HG03378 (cell line): ENCODE data around the gene DOCK1.

Experiments used
- ATAC-seq: cut with Tn5 transposase; IDR thresholded peaks from one replicate; pipeline ENCODE4 v1.9.1; 2021; ENCODE audit warnings: mild to moderate bottlenecking, moderate library complexity; ENCODE audit not compliant: unreplicated experiment

Gene DOCK1

DNA sequence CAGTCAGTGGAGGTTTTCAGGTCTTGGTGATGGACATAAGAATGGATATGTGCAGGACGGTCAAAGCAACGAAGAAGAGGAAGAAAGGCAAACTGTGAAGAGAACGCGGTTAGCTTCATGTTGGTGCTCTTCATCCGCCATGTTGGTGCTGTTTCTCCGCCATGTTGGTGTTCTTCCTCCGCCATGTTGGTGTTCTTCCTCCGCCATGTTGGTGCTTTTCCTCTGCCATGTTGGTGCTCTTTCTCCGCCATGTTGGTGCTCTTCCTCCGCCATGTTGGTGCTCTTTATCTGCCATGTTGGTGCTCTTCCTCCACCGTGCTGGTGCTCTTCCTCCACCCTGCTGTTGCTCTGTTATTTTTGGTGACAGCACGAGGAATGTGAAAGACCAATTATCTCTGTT, 95.4 kb downstream of the DOCK1 start:
- ATAC-seq: no peak

DNA sequence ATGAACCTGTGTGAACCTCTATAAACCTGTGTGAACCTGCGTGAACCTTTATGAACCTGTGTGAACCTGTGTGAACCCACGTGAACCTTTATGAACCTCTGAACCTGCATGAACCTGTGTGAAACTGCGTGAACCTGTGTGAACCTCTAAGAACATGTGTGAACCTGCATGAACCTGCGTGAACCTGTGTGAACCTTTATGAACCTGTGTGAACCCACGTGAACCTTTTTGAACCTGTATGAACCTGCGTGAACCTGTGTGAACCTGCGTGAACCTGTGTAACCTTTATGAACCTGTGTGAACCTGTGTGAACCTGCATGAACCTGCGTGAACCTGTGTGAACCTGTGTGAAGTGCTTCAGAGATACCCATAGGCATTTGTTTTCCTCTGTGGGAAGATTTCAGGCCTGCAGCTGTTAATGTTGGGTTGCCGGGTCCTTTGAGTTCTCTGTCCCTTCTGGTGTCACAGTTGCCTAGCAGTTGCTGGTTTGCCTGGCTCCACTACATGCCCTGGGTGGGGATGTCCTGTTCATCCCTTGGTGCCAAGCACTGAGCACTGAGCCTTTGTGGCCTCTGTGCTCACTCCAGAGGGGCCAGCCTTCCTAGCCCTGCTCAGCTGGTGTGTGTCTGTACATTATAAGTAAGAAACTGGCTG, 97.9 kb downstream of the DOCK1 start:
- ATAC-seq: no peak

DNA sequence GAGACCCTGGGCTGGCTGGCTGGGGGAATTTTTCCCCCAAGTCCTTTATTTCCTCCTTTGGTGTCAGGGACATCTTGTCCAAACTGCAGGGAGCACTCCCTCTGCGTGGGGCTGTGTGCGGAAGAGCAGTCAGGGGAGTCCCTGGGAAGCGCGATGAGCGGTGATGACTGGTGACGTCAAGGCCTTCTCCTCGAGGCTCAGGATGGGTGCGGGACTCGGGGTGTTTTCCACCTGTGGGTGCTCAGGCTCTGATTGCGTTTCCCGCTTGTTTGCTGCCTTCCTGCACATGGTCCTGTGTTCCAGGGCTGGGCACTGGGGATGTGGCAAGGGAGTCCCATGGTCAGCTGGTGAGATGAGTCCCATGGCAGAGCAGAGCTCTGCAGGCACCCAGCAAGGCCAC, 101.2 kb downstream of the DOCK1 start:
- ATAC-seq: no peak

DNA sequence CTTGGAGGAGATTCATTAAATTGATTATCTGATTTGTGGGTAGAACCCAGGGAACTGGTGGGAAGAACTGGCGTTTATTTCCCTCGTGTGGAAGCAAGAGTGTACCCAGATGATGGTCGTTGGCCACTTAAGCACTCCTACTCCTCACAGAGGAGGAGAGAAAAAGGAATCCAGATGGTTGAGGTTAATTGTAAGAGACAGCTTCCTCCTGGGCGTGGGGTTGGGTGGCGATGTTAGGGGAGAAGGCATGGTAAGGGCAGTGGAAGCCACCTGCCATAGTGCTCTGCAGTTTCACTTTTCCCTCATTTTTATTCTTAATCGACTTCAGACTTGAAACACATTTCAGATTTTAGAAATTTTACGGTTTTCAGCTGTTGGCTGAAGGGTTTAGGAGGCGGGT, 104.1 kb downstream of the DOCK1 start:
- no peak for ATAC-seq

GRCh38 chr10:127011174-127011573, 105.9 kb downstream of the DOCK1 start:
- ATAC-seq: no peak

GRCh38 chr10:127012071-127012768, 107.0 kb downstream of the DOCK1 start:
- ATAC-seq: no peak

DNA sequence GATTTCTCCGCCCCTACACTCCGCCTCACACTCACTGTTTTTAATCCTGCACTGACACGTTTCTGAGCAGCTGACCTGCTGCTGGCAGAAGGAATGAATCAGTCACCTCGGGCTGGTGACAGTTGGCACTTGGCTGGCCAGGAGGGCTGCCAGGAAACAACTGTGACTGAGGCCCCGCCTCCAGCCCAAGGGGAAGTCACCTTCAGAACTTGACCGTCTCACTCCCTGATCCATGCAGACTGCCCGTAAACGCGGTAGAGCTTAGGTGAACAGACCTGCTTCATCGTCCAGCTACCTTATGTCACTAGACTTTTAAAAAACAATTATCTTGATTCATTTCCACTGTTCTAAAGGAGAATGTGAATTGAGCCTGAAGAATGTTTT, 107.5 kb downstream of the DOCK1 start:
- ATAC-seq: no peak

DNA sequence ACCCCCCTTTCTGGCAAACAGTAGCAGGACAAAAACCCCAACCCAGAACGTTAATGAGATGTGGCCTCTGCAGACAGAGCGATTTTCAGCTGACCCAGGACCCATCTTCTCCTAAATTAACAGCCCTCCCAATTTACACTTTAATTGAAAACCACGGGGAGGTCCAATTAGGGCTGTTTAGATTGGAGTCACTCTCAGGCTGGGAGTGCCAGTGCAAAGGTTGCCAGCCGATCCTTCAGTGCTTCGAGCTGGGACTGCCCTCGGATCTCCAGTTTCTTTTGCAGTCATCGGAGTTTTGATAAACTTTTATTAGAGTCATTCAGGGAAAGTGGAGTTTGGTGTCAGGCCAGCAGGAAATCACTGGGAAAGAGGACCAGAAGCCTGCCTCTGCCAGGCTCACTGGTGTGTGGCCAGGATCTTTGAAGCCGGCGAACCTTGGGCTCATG, 108.0 kb downstream of the DOCK1 start:
- ATAC-seq: no peak

- ATAC-seq: no peak
Observed at GRCh38 chr10:127013691-127014473, 108.7 kb downstream of the DOCK1 start.

GRCh38 chr10:127014671-127015070, 109.4 kb downstream of the DOCK1 start:
- no peak for ATAC-seq

DNA sequence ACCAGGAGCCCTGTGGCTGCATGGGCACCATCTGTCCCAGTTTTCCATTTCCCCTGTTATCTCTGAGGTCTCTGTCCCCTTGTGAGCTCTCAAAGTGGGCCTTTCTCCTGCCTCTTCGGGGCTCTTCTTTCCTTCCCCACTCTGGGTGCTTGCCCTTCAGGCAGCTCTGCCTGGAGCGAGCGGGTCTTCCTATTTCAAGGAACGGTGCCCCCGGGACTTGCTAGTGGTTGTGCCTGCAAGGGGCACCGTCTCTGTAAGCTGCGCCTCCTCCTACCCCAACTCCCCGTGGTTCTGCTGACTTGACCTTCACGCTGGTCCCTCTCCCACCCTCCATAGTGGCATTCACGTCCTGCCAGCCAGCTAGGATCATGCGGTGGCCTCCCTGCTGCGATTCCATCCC, 110.1 kb downstream of the DOCK1 start:
- ATAC-seq: no peak

GRCh38 chr10:127016331-127016730, 111.1 kb downstream of the DOCK1 start:
- ATAC-seq: no peak

GRCh38 chr10:127017541-127018297, 112.5 kb downstream of the DOCK1 start:
- ATAC-seq: no peak

- no peak for ATAC-seq
Observed at GRCh38 chr10:127018298-127018650, 113.0 kb downstream of the DOCK1 start.

DNA sequence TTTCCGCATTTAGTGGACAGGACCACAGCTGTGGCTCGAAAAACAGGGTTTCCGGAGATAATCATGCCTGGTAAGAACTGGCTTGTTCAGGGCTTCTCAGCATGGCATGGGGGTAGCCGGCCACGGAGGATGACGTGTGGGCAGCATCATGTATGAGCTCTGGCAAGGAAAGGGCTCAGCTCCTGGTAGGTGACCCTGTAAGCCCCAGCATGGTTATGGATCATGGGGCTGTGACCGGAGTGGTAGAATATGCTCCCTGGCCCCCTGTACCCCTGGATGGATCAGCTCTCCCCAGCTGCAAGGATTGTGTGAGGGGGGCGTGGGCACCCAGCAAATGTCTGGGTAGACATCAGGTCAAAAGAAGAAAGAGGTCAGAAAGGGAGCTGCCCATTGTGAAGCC, 113.5 kb downstream of the DOCK1 start:
- ATAC-seq: no peak

GRCh38 chr10:127020260-127020659, 115.0 kb downstream of the DOCK1 start:
- no peak for ATAC-seq

DNA sequence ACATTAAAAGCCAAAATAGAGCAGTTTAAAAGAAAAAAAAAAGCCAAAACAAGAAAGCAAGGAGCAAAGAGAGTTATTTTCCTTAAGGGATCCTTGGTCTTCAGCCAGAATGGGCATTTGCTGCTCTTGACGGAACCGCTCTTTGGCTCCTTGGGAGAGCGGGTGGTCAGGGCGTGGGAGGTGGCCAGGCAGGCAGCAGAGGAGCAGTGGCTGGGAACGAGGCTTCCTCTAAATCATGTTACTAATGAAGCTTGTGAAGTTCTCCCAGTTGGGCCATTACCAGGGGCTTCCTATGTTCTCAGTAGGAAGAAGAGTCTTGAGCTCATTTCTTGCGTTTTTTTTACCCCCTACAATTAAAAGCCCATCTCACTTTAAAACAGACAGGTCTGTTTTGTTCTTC, 116.6 kb downstream of the DOCK1 start:
- no peak for ATAC-seq

GRCh38 chr10:127024685-127025435, 119.6 kb downstream of the DOCK1 start:
- ATAC-seq: no peak

DNA sequence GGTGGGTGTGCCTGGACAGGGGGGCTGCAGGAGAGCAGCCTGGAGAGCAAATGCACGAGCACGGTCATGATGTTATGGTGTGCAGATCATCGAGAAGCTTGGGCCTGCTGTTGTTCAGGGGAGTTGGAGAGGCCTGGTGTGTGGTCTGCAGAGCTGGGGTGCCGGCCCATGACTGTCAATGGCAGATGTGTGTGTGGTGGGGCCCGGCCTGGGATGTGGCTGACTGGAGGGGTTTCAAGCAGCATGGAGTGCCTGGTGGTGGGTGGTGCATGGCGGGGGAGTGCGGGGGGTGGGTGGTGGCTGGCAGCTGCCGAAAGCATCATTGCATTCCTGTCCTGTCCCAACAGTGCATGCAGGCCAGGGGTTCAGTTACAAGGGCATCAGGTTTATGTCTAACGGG, 122.6 kb downstream of the DOCK1 start:
- ATAC-seq: no peak

DNA sequence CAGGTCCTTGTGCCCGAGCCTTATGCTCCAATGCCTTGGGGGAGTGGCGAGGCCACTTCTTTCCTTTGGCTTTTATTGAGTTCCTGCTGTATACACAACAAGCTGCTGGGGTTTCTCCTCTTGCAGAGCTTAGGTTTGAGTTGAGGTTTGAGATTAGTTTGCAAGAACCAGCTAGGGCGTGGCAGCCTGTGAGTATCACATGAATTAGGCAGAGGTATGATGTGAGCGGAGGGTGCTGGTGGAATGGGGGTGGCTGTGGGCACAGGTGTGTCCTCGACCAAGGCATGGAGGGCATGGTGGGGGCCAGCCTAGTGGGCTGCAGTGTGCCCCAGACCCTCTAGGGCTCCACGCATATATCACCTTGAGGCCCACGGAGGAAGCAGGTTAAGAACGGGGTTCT, 123.3 kb downstream of the DOCK1 start:
- ATAC-seq: no peak

DNA sequence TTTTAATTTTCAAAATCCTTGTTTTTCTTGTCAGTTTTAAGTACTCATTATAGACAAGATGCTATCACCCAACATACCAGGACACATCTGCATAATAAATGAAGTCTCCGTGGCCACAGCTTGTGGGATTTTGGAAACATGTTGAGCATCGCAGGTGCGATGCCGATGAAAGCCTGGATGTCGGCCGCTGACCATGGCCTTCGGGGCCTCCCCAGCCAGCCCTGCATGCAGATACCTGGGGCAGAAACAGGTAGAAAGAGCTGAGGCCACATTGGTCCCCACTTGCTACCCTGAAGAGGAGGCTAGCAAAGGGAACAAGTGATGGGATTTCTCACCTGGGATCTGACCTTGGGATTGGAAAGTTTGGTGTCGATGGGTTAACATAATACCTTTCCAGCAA, 123.8 kb downstream of the DOCK1 start:
- no peak for ATAC-seq
